AG09319 (cell line): ENCODE results near the gene CCNB2.

Experiments
- DNase-seq: peaks from one replicate; pipeline ENCODE4 v3.0.0-alpha.2; 2010; ENCODE audit warnings: low read depth; ENCODE audit errors: extremely low read depth
- TF ChIP-seq, protein P1 (sequence below): IDR thresholded peaks from 2 replicates; pipeline ENCODE4 v1.5.1; 2011; ENCODE audit warnings: low read depth, mild to moderate bottlenecking, inconsistent platforms, low read length, moderate library complexity

Gene CCNB2

GRCh38 chr15:59104912-59105732 is at the start of gene CCNB2:
Gene CCNB2, plus strand, starts transcription at chr15:59105146. Its CDS starts 123 bp downstream, at chr15:59105269.
- peak; percentile 81 for DNase-seq
- TF ChIP-seq, protein P1, sequence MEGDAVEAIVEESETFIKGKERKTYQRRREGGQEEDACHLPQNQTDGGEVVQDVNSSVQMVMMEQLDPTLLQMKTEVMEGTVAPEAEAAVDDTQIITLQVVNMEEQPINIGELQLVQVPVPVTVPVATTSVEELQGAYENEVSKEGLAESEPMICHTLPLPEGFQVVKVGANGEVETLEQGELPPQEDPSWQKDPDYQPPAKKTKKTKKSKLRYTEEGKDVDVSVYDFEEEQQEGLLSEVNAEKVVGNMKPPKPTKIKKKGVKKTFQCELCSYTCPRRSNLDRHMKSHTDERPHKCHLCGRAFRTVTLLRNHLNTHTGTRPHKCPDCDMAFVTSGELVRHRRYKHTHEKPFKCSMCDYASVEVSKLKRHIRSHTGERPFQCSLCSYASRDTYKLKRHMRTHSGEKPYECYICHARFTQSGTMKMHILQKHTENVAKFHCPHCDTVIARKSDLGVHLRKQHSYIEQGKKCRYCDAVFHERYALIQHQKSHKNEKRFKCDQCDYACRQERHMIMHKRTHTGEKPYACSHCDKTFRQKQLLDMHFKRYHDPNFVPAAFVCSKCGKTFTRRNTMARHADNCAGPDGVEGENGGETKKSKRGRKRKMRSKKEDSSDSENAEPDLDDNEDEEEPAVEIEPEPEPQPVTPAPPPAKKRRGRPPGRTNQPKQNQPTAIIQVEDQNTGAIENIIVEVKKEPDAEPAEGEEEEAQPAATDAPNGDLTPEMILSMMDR = no peak

DNA sequence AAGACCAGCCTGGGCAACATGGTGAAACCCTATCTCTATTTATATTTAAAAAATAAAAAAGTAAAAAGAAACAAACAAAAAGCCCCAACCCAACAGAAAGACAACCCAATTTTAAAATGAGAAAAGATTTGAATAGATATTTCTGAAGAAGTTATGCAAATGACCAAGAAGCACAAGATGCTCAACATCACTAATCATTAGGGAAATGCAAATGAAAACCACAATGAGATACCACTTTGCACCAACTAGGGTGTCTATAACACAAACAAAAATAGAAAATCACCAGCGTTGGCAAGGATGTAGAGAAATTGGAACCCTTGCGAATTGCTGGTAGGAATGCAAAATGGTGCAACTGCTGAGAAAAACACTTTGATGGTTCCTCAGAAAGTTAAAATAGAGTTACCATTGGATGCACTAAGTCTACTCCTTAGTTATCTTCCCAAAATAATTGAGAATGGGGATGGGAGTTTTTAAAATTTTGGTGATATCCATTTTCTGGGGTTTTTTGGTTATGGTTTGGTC is 45.8 kb upstream of the CCNB2 start:
- TF ChIP-seq, protein P1 = no peak
- DNase-seq = no peak

- DNase-seq = no peak
- TF ChIP-seq, protein P1 = no peak
These were observed 44.6 kb upstream of the CCNB2 start for GRCh38 chr15:59060348-59060747.

GRCh38 chr15:59063042-59063441 is 41.9 kb upstream of the CCNB2 start:
- TF ChIP-seq, protein P1 = no peak
- DNase-seq = no peak

DNA sequence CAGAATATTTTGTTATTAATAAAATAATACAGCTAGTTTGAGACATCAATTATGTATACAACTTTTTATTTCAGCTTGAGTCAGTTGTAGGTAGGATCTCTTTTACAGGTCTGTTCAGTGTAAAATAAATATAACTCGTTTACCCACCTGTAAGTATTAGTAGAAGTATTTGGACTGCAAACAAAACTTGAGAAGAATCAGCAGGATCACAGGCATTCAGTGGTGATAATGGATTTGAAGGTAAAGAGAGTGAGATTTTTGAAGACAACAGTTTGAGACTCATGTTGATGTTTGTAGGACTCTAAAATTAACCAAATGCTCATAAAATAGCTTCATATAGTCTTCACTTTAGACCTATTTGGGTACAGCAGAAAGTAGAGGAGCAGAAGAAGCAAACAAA is 35.5 kb upstream of the CCNB2 start:
- TF ChIP-seq, protein P1 = no peak
- no peak for DNase-seq

DNA sequence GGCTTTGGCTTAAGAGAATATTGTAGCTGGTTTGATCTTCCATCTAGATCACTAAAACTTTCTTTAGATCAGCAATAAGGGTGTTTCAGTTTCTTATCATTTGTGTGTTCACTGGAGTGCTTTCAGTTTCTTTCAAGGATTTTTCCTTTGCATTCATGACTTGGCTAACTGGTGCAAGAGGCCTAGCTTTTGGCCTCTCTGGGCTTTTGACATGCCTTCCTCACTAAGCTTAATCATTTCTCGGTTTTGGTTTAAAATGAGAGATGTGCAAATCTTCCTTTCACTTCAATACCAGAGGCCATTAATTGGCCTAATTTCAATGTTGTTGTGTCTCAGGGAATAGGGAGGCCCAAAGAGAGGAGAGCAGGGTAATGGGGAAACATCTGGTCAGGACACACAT is 30.3 kb upstream of the CCNB2 start:
- DNase-seq = no peak
- TF ChIP-seq, protein P1 = no peak

DNA sequence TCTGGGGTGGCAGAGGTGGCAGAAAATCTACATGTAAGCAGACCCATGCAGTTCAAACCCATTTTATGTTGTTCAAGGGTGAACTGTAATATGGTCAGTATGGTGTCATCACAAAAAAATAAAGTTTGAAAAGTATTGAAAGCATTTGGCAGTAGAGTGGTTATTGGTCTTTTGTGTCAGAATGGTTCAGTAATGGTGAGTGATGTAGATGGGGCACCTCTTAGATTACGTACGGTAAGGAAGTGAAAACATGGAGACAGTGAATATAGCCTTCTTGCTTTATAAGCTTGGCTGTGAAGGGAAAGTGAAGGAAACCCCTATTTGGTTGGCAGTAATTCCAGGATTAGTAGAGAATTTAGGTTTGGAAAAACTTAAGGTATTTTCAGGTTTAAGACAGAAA is 17.2 kb upstream of the CCNB2 start:
- DNase-seq = no peak
- TF ChIP-seq, protein P1 = no peak
